Lower leg skin (tissue), 3 donors: Measurements from ENCODE around the gene SYNGAP1.

Source experiments
- POLR2A ChIP-seq, 2 donors: fragments of 450-650 bp; IDR thresholded peaks; one replicate each; pipeline ENCODE4 v1.6.1; 2016 to 2017; ENCODE audit warnings: antibody characterized with exemption in 2 of 2, mild to moderate bottlenecking in 1 of 2, moderate library complexity in 1 of 2
- TF ChIP-seq, protein P1 (sequence below), 3 donors: fragments of 450-650 bp; IDR thresholded peaks; one replicate each; pipeline ENCODE4 v1.5.1; 2016; ENCODE audit warnings: antibody characterized with exemption in 3 of 3, mild to moderate bottlenecking in 3 of 3, moderate library complexity in 2 of 3

DNA sequence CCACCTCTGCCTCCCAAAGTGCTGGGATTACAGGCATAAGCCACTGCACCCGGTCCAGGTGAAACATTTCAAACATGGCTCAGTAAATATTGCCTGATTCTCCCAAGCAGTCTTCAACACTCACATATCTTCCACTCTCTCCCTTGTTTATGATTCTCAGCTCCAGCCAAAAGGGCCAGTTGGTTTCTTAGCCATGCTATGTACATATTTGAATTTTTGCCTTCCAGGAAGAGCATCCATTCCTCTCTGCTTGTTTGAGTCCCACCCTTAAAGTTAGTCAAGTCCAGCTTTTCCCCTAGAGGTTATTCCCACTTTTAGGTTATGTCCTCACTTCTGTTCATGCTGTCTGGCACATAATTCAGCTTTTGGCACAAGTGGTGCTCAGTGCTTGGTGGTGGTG, 22.3 kb upstream of the SYNGAP1 start:
- TF ChIP-seq, protein P1, sequence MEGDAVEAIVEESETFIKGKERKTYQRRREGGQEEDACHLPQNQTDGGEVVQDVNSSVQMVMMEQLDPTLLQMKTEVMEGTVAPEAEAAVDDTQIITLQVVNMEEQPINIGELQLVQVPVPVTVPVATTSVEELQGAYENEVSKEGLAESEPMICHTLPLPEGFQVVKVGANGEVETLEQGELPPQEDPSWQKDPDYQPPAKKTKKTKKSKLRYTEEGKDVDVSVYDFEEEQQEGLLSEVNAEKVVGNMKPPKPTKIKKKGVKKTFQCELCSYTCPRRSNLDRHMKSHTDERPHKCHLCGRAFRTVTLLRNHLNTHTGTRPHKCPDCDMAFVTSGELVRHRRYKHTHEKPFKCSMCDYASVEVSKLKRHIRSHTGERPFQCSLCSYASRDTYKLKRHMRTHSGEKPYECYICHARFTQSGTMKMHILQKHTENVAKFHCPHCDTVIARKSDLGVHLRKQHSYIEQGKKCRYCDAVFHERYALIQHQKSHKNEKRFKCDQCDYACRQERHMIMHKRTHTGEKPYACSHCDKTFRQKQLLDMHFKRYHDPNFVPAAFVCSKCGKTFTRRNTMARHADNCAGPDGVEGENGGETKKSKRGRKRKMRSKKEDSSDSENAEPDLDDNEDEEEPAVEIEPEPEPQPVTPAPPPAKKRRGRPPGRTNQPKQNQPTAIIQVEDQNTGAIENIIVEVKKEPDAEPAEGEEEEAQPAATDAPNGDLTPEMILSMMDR (IDR thresholded peaks at IDR 0.05), result no peak
- no peak for TF ChIP-seq POLR2A (IDR thresholded peaks at IDR 0.05)
